ENCODE results near the gene CCDC18. TPM values are rescaled to one million over a fixed set of nuclear protein-coding genes. Genes with fewer than 3 reads are reported as not detected.
"Not testable (repeated sequence)": the region's sequence is repeated elsewhere in the genome, so short reads cannot be mapped to it uniquely, and the experiment has no call there.

Gene CCDC18
- total RNA-seq, 2 experiments from 2014 or later, result 5.4 to 7.0 TPM

- ATAC-seq (ENCODE audit: poor library complexity), result no peak
- peaks cover 6 to 14% of the 10 kb centered on the region in 2 experiments for H3K9me3 ChIP-seq (ENCODE audit: control insufficient read depth in 1 of 2, insufficient read depth in 1 of 2, low read length in 2 of 2)
- H3K36me3 Mint-ChIP-seq (ENCODE audit: low read depth), result peaks cover 73% of the 10 kb centered on the region
- CTCF ChIA-PET, result no interaction called here
- H3K4me3 Mint-ChIP-seq, result peak overlapping the region; percentile 81
- TF ChIP-seq CTCF (IDR thresholded peaks at IDR 0.05), result no peak
- H3K4me3 ChIP-seq (ENCODE audit: low read length), result peak overlapping the region; percentile 2
- H3K36me3 ChIP-seq (ENCODE audit: insufficient read depth, low read length), result peaks cover 16% of the 10 kb centered on the region
- H3K27ac Mint-ChIP-seq, result peak overlapping the region; percentile 45
- no peaks in the 10 kb centered on the region for H3K27me3 ChIP-seq (ENCODE audit: control insufficient read depth in 1 of 2, insufficient read depth in 2 of 2, low read length in 2 of 2)
- no peak overlapping the region for H3K27ac ChIP-seq (ENCODE audit: low read depth in 1 of 2, low read length in 2 of 2)
- no peaks in the 10 kb centered on the region for H3K9me3 Mint-ChIP-seq
- no peak for DNase-seq
- peaks cover 27% of the 10 kb centered on the region for H3K4me1 ChIP-seq (ENCODE audit: insufficient read depth, low read length)
- POLR2A ChIA-PET, result no interaction called here
- H3K4me1 Mint-ChIP-seq (ENCODE audit: low read depth), result peaks cover 77% of the 10 kb centered on the region
- intact Hi-C loops (cut with DNase I, micrococcal nuclease), result loop anchor here in 1 of 2 experiments (10.0 kb wide), 1 partner anchor 47 kb away; no protein-coding TSS in a partner anchor
- no peaks in the 10 kb centered on the region for H3K27me3 Mint-ChIP-seq
Observed at GRCh38 chr1:93171549-93172034, 8.9 kb upstream of the CCDC18 start.

GRCh38 chr1:93172778-93173177 lies 7.7 kb upstream of the CCDC18 start:
- Mint-ChIP-seq H3K27ac (no peak overlapping the region), H3K9me3 (no peaks in the 10 kb centered on the region), H3K4me3 (peak overlapping the region; percentile 59), H3K4me1 (ENCODE audit: low read depth) (peaks cover 72% of the 10 kb centered on the region), H3K27me3 (no peaks in the 10 kb centered on the region), H3K36me3 (ENCODE audit: low read depth) (peaks cover 63% of the 10 kb centered on the region)
- no peaks in the 10 kb centered on the region for H3K27me3 ChIP-seq (ENCODE audit: control insufficient read depth in 1 of 2, insufficient read depth in 2 of 2, low read length in 2 of 2)
- ATAC-seq (ENCODE audit: poor library complexity) (no peak), DNase-seq (no peak)
- H3K9me3 ChIP-seq (ENCODE audit: control insufficient read depth in 1 of 2, insufficient read depth in 1 of 2, low read length in 2 of 2), result peaks cover 4 to 14% of the 10 kb centered on the region in 2 experiments
- H3K4me3 ChIP-seq (ENCODE audit: low read length), result no peak overlapping the region
- intact Hi-C loops (cut with DNase I, micrococcal nuclease), result loop anchor here in 1 of 2 experiments (10.0 kb wide), 1 partner anchor 48 kb away; no protein-coding TSS in a partner anchor
- H3K27ac ChIP-seq (ENCODE audit: low read depth in 1 of 2, low read length in 2 of 2), result no peak overlapping the region
- CTCF ChIA-PET, result no interaction called here
- peaks cover 14% of the 10 kb centered on the region for H3K36me3 ChIP-seq (ENCODE audit: insufficient read depth, low read length)
- H3K4me1 ChIP-seq (ENCODE audit: insufficient read depth, low read length), result peaks cover 35% of the 10 kb centered on the region
- POLR2A ChIA-PET, result interaction anchor here (1.0 kb wide), 1 partner anchor 8 kb away, joined by 4 read pairs; no protein-coding TSS in a partner anchor
- TF ChIP-seq CTCF (IDR thresholded peaks at IDR 0.05), result no peak

GRCh38 chr1:93174638-93175037 lies 5.9 kb upstream of the CCDC18 start:
- H3K27ac Mint-ChIP-seq; CTCF ChIA-PET; ATAC-seq (ENCODE audit: poor library complexity); H3K27me3 Mint-ChIP-seq; H3K36me3 ChIP-seq (ENCODE audit: insufficient read depth, low read length); H3K9me3 ChIP-seq (ENCODE audit: control insufficient read depth in 1 of 2, insufficient read depth in 1 of 2, low read length in 2 of 2); POLR2A ChIA-PET; H3K9me3 Mint-ChIP-seq; H3K27ac ChIP-seq (ENCODE audit: low read depth in 1 of 2, low read length in 2 of 2); H3K4me3 Mint-ChIP-seq; H3K4me3 ChIP-seq (ENCODE audit: low read length); DNase-seq; H3K27me3 ChIP-seq (ENCODE audit: control insufficient read depth in 1 of 2, insufficient read depth in 2 of 2, low read length in 2 of 2): not testable (repeated sequence)
- peaks cover 42% of the 10 kb centered on the region for H3K4me1 ChIP-seq (ENCODE audit: insufficient read depth, low read length)
- intact Hi-C loops (cut with DNase I, micrococcal nuclease), result loop anchor here in 1 of 2 experiments (5.0 to 10.0 kb wide), 2 partner anchors 50 to 212 kb away; partner anchors contain the start of gene DIPK1A
- Mint-ChIP-seq H3K36me3 (ENCODE audit: low read depth) (peaks cover 59% of the 10 kb centered on the region), H3K4me1 (ENCODE audit: low read depth) (peaks cover 72% of the 10 kb centered on the region)

All from CD4-positive, alpha-beta T cell (primary cell).